KOPT-K1 (cell line): ENCODE measurements around the gene RPL36.
A peak's percentile ranks its signal among the peaks of the same experiment; 100 is the strongest.

Source experiments
- H3K27ac ChIP-seq: fragments of 200-600 bp; sonication (generic); 2 replicates; pipeline ENCODE4 v1.5.1; 2016; ENCODE audit warnings: antibody characterized with exemption, mild to moderate bottlenecking, low read depth, low read length; ENCODE audit not compliant: poor library complexity, severe bottlenecking
- H3K36me3 ChIP-seq: fragments of 200-600 bp; sonication (generic); 2 replicates; pipeline ENCODE4 v1.5.1; 2017; ENCODE audit warnings: antibody characterized with exemption, mild to moderate bottlenecking, low read length, moderate library complexity; ENCODE audit not compliant: insufficient read depth
- H3K9me3 ChIP-seq: fragments of 200-600 bp; sonication (generic); 2 replicates; pipeline ENCODE4 v1.5.1; 2017; ENCODE audit warnings: antibody characterized with exemption, low read length, mild to moderate bottlenecking; ENCODE audit not compliant: insufficient read depth, poor library complexity, severe bottlenecking

RPL36 gene

GRCh38 chr19:5703819-5704818 lies 14.0 kb downstream of the RPL36 start:
- no peak overlapping the region for H3K27ac ChIP-seq
- no peaks in the 10 kb centered on the region for H3K9me3 ChIP-seq
- H3K36me3 ChIP-seq = peaks cover 85% of the 10 kb centered on the region

- Histone ChIP-seq H3K36me3 (peaks cover 86% of the 10 kb centered on the region), H3K27ac (no peak overlapping the region), H3K9me3 (no peaks in the 10 kb centered on the region)
Measured at GRCh38 chr19:5705552-5705951, 15.5 kb downstream of the RPL36 start.

GRCh38 chr19:5706876-5707573 lies 16.9 kb downstream of the RPL36 start:
- no peak overlapping the region for H3K27ac ChIP-seq
- H3K9me3 ChIP-seq = no peaks in the 10 kb centered on the region
- H3K36me3 ChIP-seq = peaks cover 92% of the 10 kb centered on the region

- Histone ChIP-seq H3K27ac (no peak overlapping the region), H3K9me3 (no peaks in the 10 kb centered on the region), H3K36me3 (peaks cover 100% of the 10 kb centered on the region)
Measured at GRCh38 chr19:5707576-5708575, 17.8 kb downstream of the RPL36 start.

GRCh38 chr19:5711025-5711424 lies 20.9 kb downstream of the RPL36 start:
- no peaks in the 10 kb centered on the region for H3K9me3 ChIP-seq
- H3K27ac ChIP-seq = no peak overlapping the region
- H3K36me3 ChIP-seq = peaks cover 95% of the 10 kb centered on the region

- Histone ChIP-seq H3K36me3 (peaks cover 94% of the 10 kb centered on the region), H3K9me3 (no peaks in the 10 kb centered on the region), H3K27ac (no peak overlapping the region)
Measured at GRCh38 chr19:5711713-5712161, 21.6 kb downstream of the RPL36 start.

GRCh38 chr19:5713228-5713627 lies 23.1 kb downstream of the RPL36 start:
- Histone ChIP-seq H3K36me3 (peaks cover 94% of the 10 kb centered on the region), H3K27ac (no peak overlapping the region), H3K9me3 (no peaks in the 10 kb centered on the region)

GRCh38 chr19:5714816-5715215 lies 24.7 kb downstream of the RPL36 start:
- Histone ChIP-seq H3K27ac (no peak overlapping the region), H3K36me3 (peaks cover 81% of the 10 kb centered on the region), H3K9me3 (no peaks in the 10 kb centered on the region)

GRCh38 chr19:5717215-5717935 lies 27.3 kb downstream of the RPL36 start:
- Histone ChIP-seq H3K27ac (no peak overlapping the region), H3K9me3 (no peaks in the 10 kb centered on the region), H3K36me3 (peaks cover 56% of the 10 kb centered on the region)

- H3K36me3 ChIP-seq = peaks cover 48% of the 10 kb centered on the region
- peak overlapping the region; percentile 86 for H3K27ac ChIP-seq
- no peaks in the 10 kb centered on the region for H3K9me3 ChIP-seq
Measured at GRCh38 chr19:5718037-5718578, 28.0 kb downstream of the RPL36 start.

- Histone ChIP-seq H3K9me3 (no peaks in the 10 kb centered on the region), H3K36me3 (peaks cover 42% of the 10 kb centered on the region), H3K27ac (peak overlapping the region; percentile 86)
Measured at GRCh38 chr19:5718579-5719273, 28.6 kb downstream of the RPL36 start.

- peak overlapping the region; percentile 86 for H3K27ac ChIP-seq
Measured at GRCh38 chr19:5719274-5719960, 29.3 kb downstream of the RPL36 start.

More at GRCh38 chr19:5719274-5719960, 29.3 kb downstream of the RPL36 start:
- H3K36me3 ChIP-seq = peaks cover 35% of the 10 kb centered on the region
- H3K9me3 ChIP-seq = no peaks in the 10 kb centered on the region
